HG03045 (cell line): ENCODE measurements around the gene BCO2.

Experiments used
- ATAC-seq: cut with Tn5 transposase; IDR thresholded peaks from one replicate; pipeline ENCODE4 v1.9.1; 2021; ENCODE audit warnings: mild to moderate bottlenecking, moderate library complexity; ENCODE audit not compliant: unreplicated experiment

The BCO2 gene

GRCh38 chr11:112213753-112214152, 38.4 kb downstream of the BCO2 start:
- ATAC-seq = no peak

- ATAC-seq = no peak
Observed at GRCh38 chr11:112215621-112216020, 40.3 kb downstream of the BCO2 start.

DNA sequence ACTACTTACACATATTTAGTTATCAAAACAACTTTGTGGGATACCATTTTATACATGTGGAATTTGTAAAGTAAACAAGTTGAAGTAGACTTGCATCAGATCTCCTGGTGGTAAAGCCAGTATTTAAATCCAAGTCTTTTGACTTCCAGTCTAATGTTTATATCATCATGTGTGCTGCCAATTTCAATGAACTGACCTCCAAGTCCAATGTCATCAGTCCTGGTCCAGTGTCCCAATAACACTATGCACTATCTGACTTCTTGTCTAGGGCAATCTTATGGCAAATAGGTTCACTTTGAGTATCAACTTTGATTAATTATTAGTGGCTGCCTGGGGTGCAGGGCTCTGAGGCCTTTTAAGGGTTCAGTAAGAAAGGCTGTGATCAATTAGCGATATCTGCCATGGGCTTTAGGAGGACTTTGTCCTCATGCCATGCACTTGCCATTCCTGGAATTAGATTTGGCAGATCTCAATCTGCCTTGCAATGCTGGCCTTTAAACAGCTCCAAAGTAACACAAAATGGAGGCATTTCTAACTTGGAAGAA, 41.3 kb downstream of the BCO2 start:
- no peak for ATAC-seq

DNA sequence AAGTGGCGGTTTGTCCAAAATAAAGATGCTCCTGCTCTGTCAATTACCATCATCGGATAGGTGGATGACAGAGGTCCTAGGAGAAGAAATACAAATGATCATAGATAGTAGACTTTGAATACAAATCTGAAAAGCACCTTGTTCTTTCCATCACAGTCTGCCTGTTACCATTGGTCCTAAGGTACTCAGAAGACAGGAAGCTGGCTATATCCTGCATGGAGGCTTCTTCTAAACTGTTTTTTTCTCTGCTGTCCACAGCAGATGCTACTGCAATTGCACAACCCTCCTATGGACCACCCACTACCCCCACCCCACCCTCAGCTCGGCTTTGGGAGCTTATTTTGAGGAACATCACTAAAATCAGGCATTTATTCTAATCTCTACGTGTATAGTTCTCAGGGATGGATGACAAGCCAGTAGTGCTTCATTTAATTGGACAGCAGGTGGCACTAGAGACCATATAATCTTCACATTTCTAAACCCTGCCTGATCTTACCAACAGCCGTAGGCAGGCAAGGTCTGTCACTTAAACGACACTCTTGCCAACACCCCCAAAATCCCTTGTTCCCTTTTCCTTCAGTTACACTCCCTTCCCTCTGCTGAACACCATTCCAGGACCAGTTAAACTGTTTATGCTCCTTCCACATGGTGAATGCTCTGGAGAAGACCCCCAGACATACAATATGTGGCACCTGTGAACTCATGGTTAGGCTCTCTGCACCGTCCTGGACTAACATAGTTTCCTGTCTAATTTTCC, 44.3 kb downstream of the BCO2 start:
- peak; percentile 94 for ATAC-seq

DNA sequence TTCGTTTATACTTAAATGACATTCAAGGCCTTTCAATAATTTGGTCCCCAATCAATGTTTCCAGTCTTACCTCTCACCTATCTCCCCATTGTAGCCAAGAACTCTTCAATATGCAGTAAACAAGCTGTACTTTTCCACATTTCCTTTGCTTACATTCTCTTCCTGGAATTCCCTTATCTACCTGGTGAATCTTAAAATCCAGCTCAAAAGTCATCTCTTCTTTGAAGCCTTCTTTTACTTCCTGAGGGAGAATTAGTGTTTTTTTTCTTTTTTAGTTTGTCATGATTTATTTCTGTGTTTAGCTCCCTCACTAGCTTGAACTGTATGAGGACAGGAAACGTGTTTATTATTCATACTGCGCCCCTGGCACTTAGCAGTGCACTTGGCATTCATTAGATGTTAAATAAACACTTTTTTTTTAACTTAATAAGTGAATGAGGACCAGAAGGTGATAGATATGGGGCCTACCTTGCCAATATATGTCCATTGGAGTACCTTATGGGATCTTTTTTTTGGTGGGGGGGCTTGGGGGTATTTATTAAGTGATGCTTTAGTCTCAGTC, 46.0 kb downstream of the BCO2 start:
- no peak for ATAC-seq

GRCh38 chr11:112222303-112222702, 47.0 kb downstream of the BCO2 start:
- ATAC-seq = no peak

DNA sequence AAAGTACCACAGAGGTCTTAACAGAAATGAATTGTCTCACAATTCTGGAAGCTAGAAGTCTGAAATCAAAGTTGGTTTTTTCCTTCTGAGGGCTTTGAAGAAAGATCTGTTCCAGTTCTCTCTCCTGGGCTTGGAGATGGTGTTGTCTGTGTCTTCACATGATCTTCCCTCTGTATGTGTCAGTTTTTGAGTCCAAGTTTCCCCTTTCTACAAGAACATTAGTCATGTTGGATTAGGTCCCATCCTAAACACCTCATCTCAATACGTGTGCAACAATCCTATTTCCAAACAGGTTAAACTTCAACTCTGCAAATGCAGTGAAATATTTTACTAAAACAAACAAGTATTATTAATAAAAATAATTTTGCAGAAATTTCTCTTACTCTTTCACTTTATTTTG, 47.8 kb downstream of the BCO2 start:
- ATAC-seq = no peak

DNA sequence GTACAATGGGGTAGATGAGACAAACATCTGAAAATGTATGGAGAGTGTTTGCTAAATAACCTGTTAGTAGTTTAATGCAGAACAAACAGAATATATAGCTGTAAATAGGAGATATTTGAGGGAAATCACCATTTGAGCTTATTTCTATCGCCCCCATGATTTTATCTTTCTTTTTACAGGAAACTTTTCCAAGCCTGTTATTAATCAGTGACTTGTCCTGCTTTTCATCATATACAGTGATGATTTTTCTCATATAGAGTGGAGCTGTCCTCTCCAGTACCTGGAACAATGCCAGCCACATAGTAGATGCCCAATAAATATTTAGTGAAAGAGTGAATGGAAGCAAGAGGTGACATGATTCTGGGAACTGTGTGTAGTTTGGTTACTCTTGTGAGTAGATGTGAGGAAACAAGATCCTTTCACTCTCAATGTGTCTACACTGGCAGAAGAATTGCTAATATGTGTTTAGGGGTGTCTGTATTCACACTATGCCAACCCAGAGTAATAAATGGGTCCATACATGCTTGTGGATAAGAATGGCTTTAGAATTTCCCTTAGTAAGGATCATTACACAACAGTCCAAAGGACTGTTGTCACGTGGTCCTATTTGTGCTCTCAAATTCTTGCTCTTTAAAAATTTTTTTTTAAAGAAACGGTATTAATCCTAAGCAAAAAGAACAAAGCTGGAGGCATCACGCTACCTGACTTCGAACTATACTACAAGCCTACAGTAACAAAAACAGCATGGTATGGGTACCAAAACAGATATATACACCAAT, 48.6 kb downstream of the BCO2 start:
- ATAC-seq = no peak

DNA sequence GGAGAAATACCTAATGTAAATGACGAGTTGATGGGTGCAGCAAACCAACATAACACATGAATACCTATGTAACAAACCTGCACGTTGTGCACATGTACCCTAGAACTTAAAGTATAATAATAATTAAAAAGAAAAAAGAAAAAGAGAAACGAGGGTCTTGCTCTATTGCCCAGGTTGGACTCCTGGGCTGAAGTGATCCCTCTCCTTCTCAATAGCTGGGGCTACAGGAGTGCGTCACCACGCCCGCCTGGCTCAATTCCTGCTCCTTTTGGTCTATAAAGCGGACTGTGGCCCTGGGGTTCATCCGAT, 50.4 kb downstream of the BCO2 start:
- no peak for ATAC-seq

- ATAC-seq = peak; percentile 98
Observed at GRCh38 chr11:112226062-112226830, 50.9 kb downstream of the BCO2 start, which contains the start of gene PTS. Gene PTS (plus strand): TSS chr11:112226428. CDS start chr11:112226444, 16 bp downstream.

- peak; percentile 54 for ATAC-seq
Observed at GRCh38 chr11:112226831-112227401, 51.6 kb downstream of the BCO2 start.

DNA sequence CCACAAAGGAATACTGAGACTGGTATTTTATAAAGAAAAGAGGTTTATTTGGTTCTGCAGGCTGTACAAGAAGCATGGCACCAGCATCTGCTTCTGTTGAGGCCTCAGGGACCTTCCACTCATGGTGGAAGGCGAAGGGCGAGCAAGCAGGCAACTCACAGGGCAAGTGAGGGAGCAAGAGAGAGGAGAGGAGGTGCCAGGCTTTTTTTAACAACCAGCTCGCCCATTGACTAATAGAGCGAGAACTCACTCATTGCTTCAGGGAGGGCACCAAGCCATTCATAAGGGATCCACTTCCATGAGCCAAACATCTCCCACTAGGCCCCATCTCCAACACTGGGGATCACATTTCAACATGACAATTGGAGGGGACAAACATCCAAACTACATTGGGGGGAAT, 52.2 kb downstream of the BCO2 start:
- no peak for ATAC-seq

GRCh38 chr11:112228706-112229105, 53.4 kb downstream of the BCO2 start:
- no peak for ATAC-seq

DNA sequence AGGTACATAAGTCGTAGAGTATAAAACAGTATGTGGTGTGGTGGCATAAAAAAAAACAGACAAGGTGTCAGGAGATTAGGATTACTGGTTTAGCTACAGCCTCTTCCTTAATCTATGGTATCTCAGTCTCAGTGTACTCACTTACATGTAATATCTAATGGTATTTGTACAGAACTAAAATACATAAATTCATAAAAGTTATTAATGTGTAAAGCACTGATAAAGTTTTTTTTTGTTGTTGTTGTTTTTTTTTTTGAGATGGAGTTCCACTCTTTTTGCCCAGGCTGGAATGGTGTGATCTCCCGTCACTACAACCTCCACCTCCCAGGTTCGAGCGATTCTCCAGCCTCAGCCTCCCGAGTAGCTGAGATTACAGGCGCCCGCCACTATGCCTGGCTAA, 53.8 kb downstream of the BCO2 start:
- no peak for ATAC-seq

DNA sequence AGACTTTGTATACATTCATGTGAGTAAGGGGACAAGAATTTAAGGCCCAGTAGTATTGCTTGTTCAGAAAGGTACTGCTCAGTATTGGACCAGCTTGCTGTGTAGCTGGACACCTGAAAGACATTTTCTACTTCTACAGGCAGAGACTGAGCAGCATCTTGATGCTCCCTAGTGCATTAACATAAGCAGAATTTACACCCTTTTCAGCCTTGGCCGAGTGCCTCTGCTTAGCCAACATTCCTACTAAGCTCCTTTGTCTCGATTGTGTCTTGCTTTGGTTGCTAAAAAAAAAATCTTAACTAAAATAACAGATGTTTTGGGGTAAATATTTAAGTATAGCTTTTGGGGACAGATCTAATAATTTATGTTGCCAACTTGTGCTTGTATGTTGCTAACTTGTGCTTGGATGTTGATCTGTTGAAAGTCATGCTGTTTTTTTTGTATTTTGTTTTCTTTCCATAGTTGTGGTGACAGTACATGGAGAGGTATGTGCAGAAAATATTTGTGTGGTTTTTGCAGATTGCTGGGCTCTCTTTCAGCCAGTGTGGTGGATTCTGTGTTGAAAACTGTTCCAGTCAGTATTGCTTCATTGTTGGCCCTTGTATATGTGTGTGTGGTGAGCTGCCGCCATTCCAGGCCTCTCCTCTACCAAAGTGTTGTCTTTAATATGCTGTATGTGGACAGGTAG, 54.6 kb downstream of the BCO2 start:
- ATAC-seq = no peak

DNA sequence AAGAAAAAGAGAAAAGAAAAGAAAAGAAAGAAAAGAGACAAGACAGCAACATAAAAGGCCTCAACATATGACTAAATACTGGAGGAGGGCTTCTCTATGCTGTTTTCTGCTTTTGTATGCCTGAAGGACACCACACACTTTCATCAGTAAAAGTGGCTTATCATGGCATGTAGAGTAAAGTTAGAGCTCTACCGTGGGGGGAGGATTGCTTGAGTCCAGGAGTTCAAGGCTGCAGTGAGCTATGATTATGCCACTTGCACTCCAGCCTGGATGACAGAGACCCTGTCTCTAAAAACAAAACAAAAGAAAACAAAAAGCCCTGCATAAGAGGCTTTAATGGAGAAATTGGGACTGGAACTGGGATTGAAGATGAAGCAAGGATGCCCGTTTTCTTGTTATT, 56.6 kb downstream of the BCO2 start:
- no peak for ATAC-seq

GRCh38 chr11:112235750-112236390, 60.6 kb downstream of the BCO2 start:
- ATAC-seq = no peak

- ATAC-seq = no peak
Observed at GRCh38 chr11:112237451-112237850, 62.1 kb downstream of the BCO2 start.

GRCh38 chr11:112238041-112238440, 62.7 kb downstream of the BCO2 start:
- no peak for ATAC-seq

GRCh38 chr11:112241486-112241885, 66.2 kb downstream of the BCO2 start:
- no peak for ATAC-seq
